Pancreas (tissue), 10 donors: ENCODE results near the gene TNS2. TPM values are rescaled to one million over a fixed set of nuclear protein-coding genes. Genes with fewer than 3 reads are reported as not detected.

Experiments used
- ATAC-seq, 4 donors: fragments of 200-7000 bp; cut with Tn5 transposase; one replicate each; pipeline versions ENCODE4 v1.8.0 to v1.9.1; 2020; ENCODE audit warnings: mild to moderate bottlenecking in 4 of 4, moderate library complexity in 4 of 4
- DNase-seq, 6 donors: peaks; one replicate each; pipeline ENCODE4 v3.0.0-alpha.2; 2020
- FAIRE-seq: peaks from 2 replicates; lab custom pipeline; 2012; peaks lifted over from hg19 to GRCh38; lab: Jason Lieb, UNC
- H3K27ac ChIP-seq, 4 donors: fragments of 200-600 bp; sonication (generic); 1 replicate in 3 of 4; 2 replicates in 1 of 4; pipeline versions ENCODE4 v1.5.0 to v1.8.0; 2020
- H3K27me3 ChIP-seq, 4 donors: fragments of 200-600 bp; one replicate each; pipeline ENCODE4 v1.8.0; 2021
- H3K36me3 ChIP-seq, 3 donors: fragments of 200-600 bp; sonication (generic) in 1 of 3; one replicate each; pipeline versions ENCODE4 v1.5.0 to v1.8.0; 2020 to 2021
- H3K4me1 ChIP-seq, 3 donors: fragments of 200-600 bp; one replicate each; pipeline ENCODE4 v1.8.0; 2021
- H3K4me3 ChIP-seq, 4 donors: fragments of 200-600 bp; sonication (generic) in 2 of 4; one replicate each; pipeline versions ENCODE4 v1.5.0 to v1.8.0; 2020 to 2021
- H3K9me3 ChIP-seq, 4 donors: fragments of 200-600 bp; one replicate each; pipeline ENCODE4 v1.8.0; 2021
- CTCF ChIP-seq, 4 donors: fragments of 200-600 bp; sonication (generic) in 3 of 4; IDR thresholded peaks; one replicate each; pipeline versions ENCODE4 v1.5.0 to v1.8.0; 2021; ENCODE audit warnings: antibody characterized with exemption in 4 of 4
- WGBS, 2 donors: extraction: QIAGEN DNeasy Blood & Tissue Kit; methylation state at CpG; one replicate each; pipeline ENCODE4 v1.1.7; 2013; 5-methylcytosine and 5-hydroxymethylcytosine counted together
- intact Hi-C, 3 donors: fragments of 100-400 bp; cut with DNase I; formaldehyde crosslinking; loops; one replicate each; pipeline versions ENCODE4 v1.11.1 to v1.14.2; 2022
- polyA plus RNA-seq, 2 donors: library from polyadenylated mRNA; stranded (reverse); fragments of 200-250 nt; gene quantifications; one replicate each; pipeline ENCODE4 v1.2.3, GENCODE V29; 2013
- total RNA-seq, 6 donors: library from RNA; stranded (reverse); fragmentation: NEBNext Ultra II Directional in 4 of 6; extraction: Animal tissue kit (Norgen Biotek cat#: 25700) in 4 of 6; gene quantifications; one replicate each; pipeline versions ENCODE4 v1.2.1 to v1.2.4, GENCODE V29; 2021 to 2023
- donor health status: healthy with polysubstance abuse.
- donor health status: DM: no; HTN: no; CAD: no; lungs with moderate emphysema.
- donor health status: DM: no; HTN: no; CAD: no.
- donor health status: control.
- donor health status: control.
- donor health status: Bipolar disorder and iron deficiency.
- donor health status: DM: yes; HTN: yes; CAD: no.
- donor health status: DM: no; HTN: no; CAD: no.
- donor health status: DM: no; HTN: no; CAD: no.
- donor health status: DM: yes; HTN: yes; CAD: no.

Gene TNS2
- total and polyA plus RNA-seq, 8 donors = 22.7 to 183 (median 37.2) TPM

GRCh38 chr12:53096089-53096741 is 46.4 kb downstream of the TNS2 start:
- no peak for FAIRE-seq
- H3K27ac ChIP-seq = peak overlapping the region in 1 of 4 donors; percentile 29
- no peaks in the 10 kb centered on the region for H3K27me3 ChIP-seq
- H3K9me3 ChIP-seq = no peaks in the 10 kb centered on the region
- peaks cover 0 to 9% (median 0%) of the 10 kb centered on the region in 3 donors for H3K4me1 ChIP-seq
- 87 to 91% methylated on average over 11 of the region's 11 CpGs for WGBS, 2 donors
- no peak for TF ChIP-seq CTCF (IDR thresholded peaks at IDR 0.05)
- no peak for DNase-seq
- no peak overlapping the region for H3K4me3 ChIP-seq
- intact Hi-C loops = loop anchor here in 1 of 3 donors (5.0 kb wide), 1 partner anchor 34 kb away; no protein-coding TSS in a partner anchor
- peak in 2 of 4 donors; percentile 5 to 11 for ATAC-seq
- no peaks in the 10 kb centered on the region for H3K36me3 ChIP-seq

- H3K27ac ChIP-seq = peak overlapping the region in 2 of 4 donors; percentile 29 to 66
- 69 to 74% methylated on average over 6 to 9 of the region's 9 CpGs for WGBS, 2 donors
- H3K9me3 ChIP-seq = no peaks in the 10 kb centered on the region
- ATAC-seq = no peak
- intact Hi-C loops = loop anchor here in 1 of 3 donors (5.0 kb wide), 1 partner anchor 34 kb away; no protein-coding TSS in a partner anchor
- H3K4me1 ChIP-seq = peaks cover 0 to 9% (median 0%) of the 10 kb centered on the region in 3 donors
- H3K4me3 ChIP-seq = peak overlapping the region in 2 of 4 donors; percentile 54 to 55
- DNase-seq = no peak
- no peaks in the 10 kb centered on the region for H3K36me3 ChIP-seq
- TF ChIP-seq CTCF (IDR thresholded peaks at IDR 0.05) = no peak
- H3K27me3 ChIP-seq = no peaks in the 10 kb centered on the region
- FAIRE-seq = no peak
Measured at GRCh38 chr12:53096759-53097158, 46.9 kb downstream of the TNS2 start.

GRCh38 chr12:53097207-53097563 is 47.3 kb downstream of the TNS2 start:
- Histone ChIP-seq H3K36me3 (no peaks in the 10 kb centered on the region), H3K27me3 (no peaks in the 10 kb centered on the region), H3K4me3 (peak overlapping the region; percentile 34 to 55 (median 45)), H3K27ac (peak overlapping the region in 3 of 4 donors; percentile 29 to 66 (median 52)), H3K9me3 (no peaks in the 10 kb centered on the region), H3K4me1 (peaks cover 0 to 9% (median 0%) of the 10 kb centered on the region in 3 donors)
- ATAC-seq (peak; percentile 5 to 23 (median 14)), DNase-seq (no peak), FAIRE-seq (no peak)
- intact Hi-C loops = loop anchor here in 1 of 3 donors (5.0 kb wide), 1 partner anchor 35 kb away; no protein-coding TSS in a partner anchor
- TF ChIP-seq CTCF (IDR thresholded peaks at IDR 0.05) = no peak
- WGBS, 2 donors = 3% methylated on average over 9 of the region's 9 CpGs

GRCh38 chr12:53097564-53098353 is 47.9 kb downstream of the TNS2 start, which contains the start of gene IGFBP6:
Gene IGFBP6, plus strand, starts transcription at chr12:53097667. Its CDS starts 51 bp downstream, at chr12:53097718.
- peak within 1 kb of the TSS; percentile 29 to 66 (median 47) for H3K27ac ChIP-seq
- no peaks in the 10 kb centered on the region for H3K9me3 ChIP-seq
- no peak for TF ChIP-seq CTCF (IDR thresholded peaks at IDR 0.05)
- H3K4me3 ChIP-seq = peak within 1 kb of the TSS; percentile 34 to 55 (median 45)
- FAIRE-seq (no peak), DNase-seq (peak; percentile 41 to 89 (median 70)), ATAC-seq (peak; percentile 64 to 70 (median 66))
- peaks cover 1 to 14% (median 4%) of the 10 kb centered on the region in 3 donors for H3K4me1 ChIP-seq
- H3K36me3 ChIP-seq = no peaks in the 10 kb centered on the region
- H3K27me3 ChIP-seq = no peaks in the 10 kb centered on the region
- intact Hi-C loops = loop anchor here in 2 of 3 donors (2.0 to 5.0 kb wide), 2 partner anchors 31 to 35 kb away; no protein-coding TSS in a partner anchor
- WGBS, 2 donors = 3 to 4% methylated on average over 42 to 51 of the region's 51 CpGs
